NCI-H187 treated with DMSO at 0.1 percent for 48 hours (cell line): ENCODE results near the gene SNX27.
"Not testable (repeated sequence)": the region's sequence is repeated elsewhere in the genome, so short reads cannot be mapped to it uniquely, and the experiment has no call there.

Experiments used
- DNase-seq: peaks from one replicate; lab custom pipeline; 2025; lab: John Stamatoyannopoulos, UW

Gene SNX27

GRCh38 chr1:151723726-151724370 is 112.0 kb downstream of the SNX27 start:
- no peak for DNase-seq

- no peak for DNase-seq
Observed at GRCh38 chr1:151728151-151729054, 116.6 kb downstream of the SNX27 start.

DNA sequence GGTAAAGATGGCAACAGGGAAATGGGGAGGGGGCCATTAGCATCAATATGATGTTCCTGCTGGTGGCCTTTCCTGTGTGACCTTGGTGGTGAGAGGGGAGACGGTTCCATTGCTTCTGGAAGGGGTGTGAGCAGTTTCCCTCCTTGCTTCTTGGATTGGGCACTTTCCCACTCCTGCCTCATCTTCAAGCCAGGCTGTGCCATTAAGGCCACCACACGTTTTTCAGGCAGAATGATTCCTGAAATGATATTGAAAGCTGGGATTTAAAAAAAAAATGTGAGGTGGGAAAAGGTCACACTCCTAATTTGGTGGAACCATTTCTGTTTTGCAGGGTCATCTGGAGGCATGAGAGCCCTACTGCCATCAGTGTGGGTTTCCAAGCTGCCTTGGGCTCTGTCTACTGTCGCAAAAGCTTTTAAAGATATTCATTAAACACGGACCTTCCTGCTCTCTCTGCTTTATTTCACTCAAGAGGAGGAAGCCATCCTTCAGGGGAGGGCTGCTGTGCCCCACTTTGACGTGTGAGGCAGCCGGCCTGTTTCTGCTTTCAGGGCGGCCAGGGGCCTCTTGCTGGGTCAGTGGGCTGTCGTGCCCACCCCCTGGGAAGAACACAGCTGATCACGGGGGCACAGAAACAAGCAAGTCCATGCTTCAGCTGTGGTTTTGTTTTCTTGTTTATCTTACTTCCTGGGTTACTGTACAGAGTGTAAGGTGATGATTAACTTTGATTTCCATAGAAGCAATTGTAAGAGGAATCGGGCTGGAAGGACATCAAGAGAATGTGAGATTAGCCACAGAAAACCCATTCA is 117.5 kb downstream of the SNX27 start:
- DNase-seq: no peak

GRCh38 chr1:151729966-151730291 is 118.1 kb downstream of the SNX27 start:
- no peak for DNase-seq

GRCh38 chr1:151733126-151733525 is 121.3 kb downstream of the SNX27 start:
- no peak for DNase-seq

DNA sequence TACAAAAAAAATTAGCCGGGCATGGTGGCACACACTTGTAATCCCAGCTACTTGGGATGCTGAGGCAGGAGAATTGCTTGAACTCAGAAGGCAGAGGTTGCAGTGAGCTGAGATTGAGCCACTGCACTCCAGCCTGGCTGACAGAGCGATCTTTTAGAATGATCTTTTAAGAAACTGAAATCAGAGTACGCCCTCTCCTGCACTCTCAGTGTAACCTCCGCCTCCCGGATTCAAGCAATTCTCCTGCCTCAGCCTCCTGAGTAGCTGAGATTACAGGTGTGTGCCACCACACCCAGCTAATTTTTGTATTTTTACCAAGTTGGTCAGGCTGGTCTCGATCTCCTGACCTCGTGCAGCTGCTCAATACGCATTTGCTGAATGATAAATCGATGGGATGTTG is 122.1 kb downstream of the SNX27 start:
- not testable (repeated sequence) for DNase-seq

- DNase-seq: no peak
Observed at GRCh38 chr1:151737026-151737425, 125.2 kb downstream of the SNX27 start.

DNA sequence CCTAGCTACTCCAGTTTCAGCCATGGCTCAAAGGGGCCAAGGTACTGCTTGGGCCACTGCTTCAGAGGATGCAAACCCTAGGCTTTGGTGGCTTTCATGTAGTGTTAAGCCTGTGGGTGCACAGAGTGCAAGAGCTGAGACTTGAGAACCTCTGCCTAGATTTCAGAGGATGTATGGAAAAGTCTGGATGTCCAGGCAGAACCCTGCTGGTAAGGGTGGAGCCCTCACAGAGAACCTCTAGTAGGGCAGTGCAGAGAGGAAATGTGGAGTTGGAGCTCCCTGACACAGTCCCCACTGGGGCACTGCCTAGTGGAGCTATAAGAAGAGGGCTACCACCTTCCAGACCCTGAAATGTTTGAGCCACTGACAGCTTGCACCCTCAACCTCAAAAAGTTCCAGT is 125.6 kb downstream of the SNX27 start:
- no peak for DNase-seq

DNA sequence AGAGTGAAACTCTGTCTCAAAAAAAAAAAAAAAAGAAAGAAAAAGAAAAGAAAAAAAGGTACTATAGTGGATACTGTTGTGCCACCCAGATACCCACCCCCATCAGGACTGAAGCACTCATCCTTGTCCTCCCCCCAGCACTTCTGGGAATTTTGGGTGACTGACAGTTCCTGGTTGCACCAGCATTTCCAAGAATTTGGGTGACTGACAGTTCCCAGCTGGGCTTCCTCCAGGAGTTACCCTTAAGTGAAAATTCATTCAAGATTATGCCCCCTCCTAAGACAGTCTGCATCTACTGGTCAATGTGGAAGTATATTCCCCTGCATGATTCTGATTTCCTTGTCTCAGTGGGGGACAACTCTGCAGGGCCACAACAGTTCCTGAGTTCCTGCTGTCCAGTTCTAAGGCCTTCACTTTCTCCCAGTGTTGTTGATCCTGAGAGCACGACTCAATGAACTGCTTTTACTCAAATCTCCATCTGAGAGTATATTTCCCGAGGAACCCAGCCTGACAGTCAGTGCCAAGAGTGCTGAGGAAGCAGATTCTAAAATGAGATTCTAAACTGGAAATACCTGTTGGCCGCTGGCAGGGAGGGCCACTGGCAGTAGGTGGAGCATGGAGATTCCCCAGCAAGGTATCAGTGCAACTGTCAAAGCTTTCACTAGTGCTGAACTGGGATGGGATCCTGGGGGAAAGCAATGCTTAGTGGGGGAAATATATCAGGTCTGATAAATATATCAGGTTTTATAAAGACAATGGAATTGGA is 127.9 kb downstream of the SNX27 start:
- DNase-seq: no peak

GRCh38 chr1:151741516-151741915 is 129.7 kb downstream of the SNX27 start:
- no peak for DNase-seq
